Measurements from ENCODE around the gene CCL21.

GRCh38 chr9:34663303-34663605 lies 46.7 kb downstream of the CCL21 start:
- TF ChIP-seq CTCF (IDR thresholded peaks at IDR 0.05): no peak
- TF ChIP-seq POLR2A (IDR thresholded peaks at IDR 0.05): no peak
- TF ChIP-seq EP300 (IDR thresholded peaks at IDR 0.05): no peak
- no peak for TF ChIP-seq POLR2AphosphoS5 (IDR thresholded peaks at IDR 0.05)
